Adipocyte (in vitro differentiated cells): ENCODE results near the gene NREP.

Experiments
- DNase-seq: peaks from one replicate; pipeline ENCODE4 v3.0.0-alpha.2; 2015; ENCODE audit warnings: low read depth
- H3K27me3 ChIP-seq: replicated peaks from 2 replicates; pipeline ENCODE4 v1.7.0; 2013; ENCODE audit warnings: mild to moderate bottlenecking, low read length, moderate library complexity; ENCODE audit not compliant: control insufficient read depth, insufficient read depth
- H3K36me3 ChIP-seq: 2 replicates; pipeline ENCODE4 v1.7.0; 2013; ENCODE audit warnings: low read length, mild to moderate bottlenecking, moderate library complexity; ENCODE audit not compliant: control insufficient read depth, insufficient read depth, severe bottlenecking
- H3K4me1 ChIP-seq: 2 replicates; pipeline ENCODE4 v1.7.0; 2013; ENCODE audit warnings: mild to moderate bottlenecking, low read length, moderate library complexity; ENCODE audit not compliant: control insufficient read depth, insufficient read depth
- H3K4me3 ChIP-seq: 2 replicates; pipeline ENCODE4 v1.7.0; 2013; ENCODE audit warnings: mild to moderate bottlenecking, low read length, moderate library complexity
- H3K9ac ChIP-seq: 2 replicates; pipeline ENCODE4 v1.7.0; 2013; ENCODE audit warnings: mild to moderate bottlenecking, low read length, moderate library complexity
- H3K9me3 ChIP-seq: 2 replicates; pipeline ENCODE4 v1.7.0; 2013; ENCODE audit warnings: mild to moderate bottlenecking, low read length, moderate library complexity; ENCODE audit not compliant: control insufficient read depth

The NREP gene, protein sequence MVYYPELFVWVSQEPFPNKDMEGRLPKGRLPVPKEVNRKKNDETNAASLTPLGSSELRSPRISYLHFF

DNA sequence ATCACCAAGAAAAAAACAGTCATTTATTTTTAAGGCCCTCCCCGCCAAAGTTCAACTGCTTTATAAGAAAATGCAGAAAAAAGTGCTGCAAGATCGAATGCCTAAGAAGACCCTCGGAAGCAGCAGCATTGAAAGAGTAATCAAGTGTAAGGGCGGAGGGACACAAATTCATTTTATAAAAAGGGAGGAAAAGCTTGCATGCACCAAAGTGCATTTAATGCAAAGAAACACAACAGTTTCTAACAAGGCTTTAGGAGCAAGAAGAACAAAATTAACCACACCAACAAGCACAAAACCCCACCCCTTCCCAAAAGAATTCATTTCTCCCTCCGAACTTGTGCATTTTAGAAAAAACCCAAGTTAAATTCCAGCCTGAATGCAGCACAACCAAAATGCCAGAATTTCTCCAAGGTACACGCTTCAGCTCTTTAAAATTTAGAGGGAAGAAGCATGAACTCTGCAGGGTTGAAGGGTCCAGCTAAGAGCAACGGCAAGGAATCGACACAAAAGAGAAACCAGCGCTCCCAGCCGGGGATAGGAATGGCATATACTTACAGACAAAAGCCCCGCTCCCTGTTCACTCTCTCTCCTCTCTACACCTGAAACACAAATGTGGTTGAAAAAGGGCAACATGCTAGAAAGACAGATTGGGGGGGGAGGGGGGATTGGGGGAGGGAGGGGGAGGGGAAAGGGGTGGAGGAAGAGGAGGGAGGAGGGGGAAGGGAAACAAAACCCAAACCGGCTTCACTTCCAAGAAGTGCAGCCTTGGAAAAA is at the start of gene NREP:
Gene NREP, minus strand, starts transcription at position 614 of the 774 bp plus-strand sequence. CDS start 1,422 bp downstream, outside the sequence.
- H3K9ac ChIP-seq = peak within 1 kb of the TSS; percentile 93
- H3K27me3 ChIP-seq = no peaks in the 10 kb centered on the region
- no peaks in the 10 kb centered on the region for H3K36me3 ChIP-seq
- peak within 1 kb of the TSS; percentile 95 for H3K4me3 ChIP-seq
- H3K9me3 ChIP-seq = no peaks in the 10 kb centered on the region
- DNase-seq = peak; percentile 77
- peaks cover 34% of the 10 kb centered on the region for H3K4me1 ChIP-seq

DNA sequence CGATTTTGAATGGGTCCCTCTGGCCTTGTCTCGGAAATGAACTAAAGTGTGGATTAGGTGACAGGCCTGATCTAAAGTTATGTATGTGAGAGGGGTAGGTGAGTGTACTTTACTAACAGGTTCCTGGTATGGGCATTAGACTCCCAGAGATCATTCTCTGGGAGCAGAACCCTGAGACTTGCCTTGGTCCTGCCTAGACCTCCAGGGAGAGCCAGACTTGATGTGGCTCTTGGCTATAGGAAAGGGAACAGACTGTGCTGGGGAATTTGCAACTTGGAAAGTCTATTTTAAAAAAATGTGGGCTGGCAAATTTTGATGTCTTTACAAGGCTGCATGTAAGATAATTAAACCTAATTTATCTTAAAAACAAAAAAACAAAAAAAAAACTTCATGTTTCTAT is 49.8 kb upstream of the NREP start:
- DNase-seq = no peak
- Histone ChIP-seq H3K4me1 (no peaks in the 10 kb centered on the region), H3K4me3 (no peak overlapping the region), H3K27me3 (no peaks in the 10 kb centered on the region), H3K9me3 (no peaks in the 10 kb centered on the region), H3K9ac (no peak overlapping the region), H3K36me3 (no peaks in the 10 kb centered on the region)

DNA sequence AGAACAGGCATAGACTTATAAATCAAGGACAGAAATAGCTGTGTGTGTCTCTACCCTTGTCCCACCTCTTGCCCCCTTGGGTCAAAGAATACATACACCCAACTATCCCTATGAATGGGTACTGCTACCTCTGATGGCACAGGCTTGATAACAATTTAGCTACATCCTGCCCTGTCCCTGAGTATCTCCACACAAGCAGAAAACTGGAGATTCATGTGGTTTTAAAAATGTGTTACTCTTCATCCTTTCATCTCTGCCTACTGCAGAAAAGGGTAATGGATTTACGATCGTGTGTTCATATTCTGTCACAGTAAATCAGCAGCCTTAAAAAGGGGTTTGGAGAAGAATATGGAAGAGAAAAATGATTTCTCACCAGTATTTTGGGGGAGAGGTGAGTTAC is 49.2 kb upstream of the NREP start:
- H3K9ac ChIP-seq = no peak overlapping the region
- no peaks in the 10 kb centered on the region for H3K9me3 ChIP-seq
- no peak overlapping the region for H3K4me3 ChIP-seq
- H3K27me3 ChIP-seq = no peaks in the 10 kb centered on the region
- H3K4me1 ChIP-seq = no peaks in the 10 kb centered on the region
- no peak for DNase-seq
- no peaks in the 10 kb centered on the region for H3K36me3 ChIP-seq

DNA sequence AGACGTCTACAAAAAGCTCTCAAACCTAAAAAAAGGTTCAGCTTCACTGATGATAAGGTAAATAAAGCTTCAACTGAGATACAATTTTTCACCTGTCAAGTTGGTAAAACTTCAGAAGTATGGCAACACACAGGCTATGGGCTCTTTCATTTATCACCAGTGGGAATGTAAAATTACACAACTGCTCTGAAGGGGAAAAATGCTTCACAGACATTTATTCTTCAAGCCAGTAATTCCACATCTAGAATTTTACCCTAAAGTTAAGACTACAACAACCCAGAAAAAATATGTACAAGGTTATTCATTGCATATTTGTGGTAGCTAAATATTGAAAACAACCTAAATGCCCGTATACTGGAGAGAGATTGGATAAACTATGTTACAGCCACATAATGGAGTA is 48.1 kb upstream of the NREP start:
- Histone ChIP-seq H3K27me3 (no peaks in the 10 kb centered on the region), H3K4me1 (no peaks in the 10 kb centered on the region), H3K36me3 (no peaks in the 10 kb centered on the region), H3K4me3 (no peak overlapping the region), H3K9me3 (no peaks in the 10 kb centered on the region), H3K9ac (no peak overlapping the region)
- peak; percentile 14 for DNase-seq

DNA sequence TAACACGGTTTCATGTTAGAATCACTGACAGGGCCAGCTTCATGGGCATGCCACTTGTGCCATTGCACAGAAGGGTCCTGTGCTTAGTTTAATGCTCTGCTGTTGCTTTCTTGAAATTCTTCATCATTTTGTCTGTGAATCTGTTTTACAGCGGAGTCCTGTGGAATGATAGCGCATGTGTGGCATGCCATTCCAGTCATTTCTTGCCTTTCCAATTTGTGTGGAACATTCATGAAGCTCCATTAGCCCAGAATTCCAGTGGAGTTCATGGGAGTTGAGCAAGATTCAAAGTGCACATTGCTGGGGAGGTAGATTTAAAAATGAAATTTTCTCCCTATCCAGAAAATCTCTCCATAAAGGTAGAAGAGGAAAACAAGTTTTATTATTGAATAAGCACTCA is 43.4 kb upstream of the NREP start:
- H3K9ac ChIP-seq = no peak overlapping the region
- H3K4me3 ChIP-seq = no peak overlapping the region
- H3K36me3 ChIP-seq = no peaks in the 10 kb centered on the region
- no peak for DNase-seq
- no peaks in the 10 kb centered on the region for H3K9me3 ChIP-seq
- no peaks in the 10 kb centered on the region for H3K27me3 ChIP-seq
- no peaks in the 10 kb centered on the region for H3K4me1 ChIP-seq

DNA sequence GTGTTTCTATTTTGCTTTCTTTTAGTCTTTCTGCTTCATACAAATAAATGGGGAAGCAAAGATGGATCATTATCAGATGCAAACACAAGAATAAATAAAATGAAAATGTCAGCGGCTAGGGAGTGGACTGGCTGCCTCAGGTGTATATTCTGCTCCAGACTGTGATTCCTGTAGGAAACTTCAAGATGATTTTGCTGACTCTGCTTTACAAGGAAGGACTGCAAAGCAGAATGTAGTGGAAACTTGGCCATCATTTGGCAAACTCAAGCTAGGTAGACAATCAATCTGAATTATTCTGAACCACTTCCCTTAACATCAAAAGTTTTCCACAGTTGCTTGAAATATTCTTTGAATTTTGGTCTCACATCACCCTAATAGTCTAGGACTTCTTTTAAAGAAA is 38.1 kb upstream of the NREP start:
- Histone ChIP-seq H3K4me1 (peaks cover 10% of the 10 kb centered on the region), H3K36me3 (no peaks in the 10 kb centered on the region), H3K27me3 (no peaks in the 10 kb centered on the region), H3K4me3 (no peak overlapping the region), H3K9ac (no peak overlapping the region), H3K9me3 (peaks cover 3% of the 10 kb centered on the region)
- DNase-seq = no peak

DNA sequence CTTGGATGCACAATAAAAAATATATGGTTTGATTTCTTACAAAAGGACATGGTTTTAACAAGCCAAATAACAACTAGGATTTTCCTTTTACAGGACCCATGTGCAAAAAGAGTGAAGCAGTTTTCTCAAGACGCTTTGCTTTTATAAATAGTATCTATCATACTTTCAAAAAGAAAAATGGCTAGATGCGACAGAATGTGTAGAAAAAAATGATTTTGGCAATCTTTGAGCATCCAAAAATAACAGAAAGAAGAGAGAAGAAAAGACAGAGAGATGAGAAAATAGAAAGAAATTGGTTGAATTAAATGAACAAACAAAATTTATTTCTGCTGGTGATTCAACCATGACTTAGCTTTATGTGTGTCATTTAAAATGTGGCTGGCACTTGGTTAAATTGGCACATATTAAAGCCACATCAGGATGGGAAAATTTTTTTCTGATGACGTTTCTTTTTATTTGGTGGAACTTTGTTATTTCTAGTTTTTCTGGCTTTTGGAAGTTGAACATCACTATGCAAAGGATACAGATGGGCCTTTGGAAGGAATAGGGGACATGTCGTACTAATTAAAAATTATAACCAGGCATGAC is 35.6 kb upstream of the NREP start:
- Histone ChIP-seq H3K9ac (no peak overlapping the region), H3K27me3 (no peaks in the 10 kb centered on the region), H3K4me3 (no peak overlapping the region), H3K4me1 (peaks cover 10% of the 10 kb centered on the region), H3K36me3 (no peaks in the 10 kb centered on the region), H3K9me3 (peaks cover 3% of the 10 kb centered on the region)
- DNase-seq = no peak

DNA sequence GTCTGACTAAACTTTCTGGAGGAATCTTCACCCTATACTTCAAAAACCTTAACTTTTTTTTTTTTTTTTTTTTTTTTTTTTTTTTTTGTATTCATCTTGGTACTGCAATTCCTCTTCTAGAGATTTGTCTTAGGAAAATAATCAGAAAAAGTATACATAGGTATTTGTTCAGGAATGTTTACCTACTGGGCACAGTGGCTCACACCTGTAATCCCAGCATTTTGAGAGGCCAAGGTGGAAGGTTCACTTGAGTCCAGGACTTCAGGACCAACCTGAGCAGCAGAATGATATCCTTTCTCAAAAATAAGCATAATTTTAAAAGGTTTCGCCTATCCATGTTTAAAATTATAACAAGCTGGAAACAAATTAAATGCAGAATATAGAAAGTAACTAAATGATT is 33.3 kb upstream of the NREP start:
- peaks cover 3% of the 10 kb centered on the region for H3K9me3 ChIP-seq
- H3K27me3 ChIP-seq = no peaks in the 10 kb centered on the region
- H3K9ac ChIP-seq = no peak overlapping the region
- H3K4me1 ChIP-seq = peaks cover 10% of the 10 kb centered on the region
- DNase-seq = no peak
- no peak overlapping the region for H3K4me3 ChIP-seq
- no peaks in the 10 kb centered on the region for H3K36me3 ChIP-seq

DNA sequence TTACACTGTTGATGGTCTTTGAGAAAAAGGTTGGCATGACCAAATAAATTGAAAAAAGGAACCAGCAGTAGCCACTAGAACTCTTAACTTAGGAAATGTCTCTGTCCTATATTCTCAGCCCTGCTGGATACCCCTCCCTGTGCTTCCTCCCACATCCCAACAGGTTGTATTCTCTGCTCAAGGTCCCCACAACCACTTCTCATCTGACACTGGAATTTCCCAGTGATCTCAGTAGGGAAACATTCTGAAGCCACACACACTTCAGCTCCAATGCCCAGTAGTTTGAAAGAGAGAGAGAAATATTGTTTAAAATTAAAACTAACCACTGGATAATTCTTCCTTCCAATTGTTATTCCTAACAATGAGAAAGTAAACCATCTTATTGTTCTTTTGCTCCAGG is 30.0 kb upstream of the NREP start:
- DNase-seq = no peak
- Histone ChIP-seq H3K4me3 (no peak overlapping the region), H3K4me1 (peaks cover 3% of the 10 kb centered on the region)

DNA sequence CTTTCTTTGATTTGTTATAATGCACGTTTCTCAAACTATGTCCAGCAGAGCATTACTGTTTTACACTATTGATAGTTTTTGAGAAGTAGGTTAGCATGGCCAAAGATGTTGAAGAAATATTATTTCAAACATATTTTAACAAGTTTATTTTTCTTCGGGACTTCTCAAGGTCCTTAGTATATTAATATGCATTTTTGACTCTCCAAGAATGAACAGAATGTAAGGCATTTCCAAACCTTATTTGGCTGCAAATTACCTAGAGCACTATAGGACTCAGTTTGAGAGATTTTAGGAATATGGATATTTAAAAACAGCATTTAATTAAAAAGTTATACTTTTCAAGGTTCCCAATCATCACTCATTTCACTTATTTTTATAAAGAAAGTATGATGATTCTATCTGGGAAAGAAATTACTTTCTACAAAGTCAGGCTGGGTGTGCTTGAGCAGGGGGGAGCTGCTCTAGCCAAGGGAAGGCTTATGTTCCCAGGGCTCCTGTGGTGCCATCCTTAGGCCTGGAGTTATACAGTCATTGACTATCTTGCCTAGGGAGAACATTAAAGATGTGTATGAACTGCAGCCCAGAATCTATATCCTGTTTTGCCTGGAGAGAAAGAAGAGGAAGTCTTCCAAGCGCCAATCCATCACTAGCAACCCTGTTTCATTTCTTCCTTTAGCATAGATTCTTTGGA is 27.6 kb upstream of the NREP start:
- Histone ChIP-seq H3K4me3 (no peak overlapping the region), H3K36me3 (no peaks in the 10 kb centered on the region), H3K4me1 (peaks cover 9% of the 10 kb centered on the region), H3K27me3 (no peaks in the 10 kb centered on the region), H3K9ac (no peak overlapping the region), H3K9me3 (no peaks in the 10 kb centered on the region)
- peak; percentile 16 for DNase-seq

More for the DNA sequence above, 30.0 kb upstream of the NREP start:
- Histone ChIP-seq H3K36me3 (no peaks in the 10 kb centered on the region), H3K9ac (no peak overlapping the region), H3K27me3 (no peaks in the 10 kb centered on the region), H3K9me3 (no peaks in the 10 kb centered on the region)

DNA sequence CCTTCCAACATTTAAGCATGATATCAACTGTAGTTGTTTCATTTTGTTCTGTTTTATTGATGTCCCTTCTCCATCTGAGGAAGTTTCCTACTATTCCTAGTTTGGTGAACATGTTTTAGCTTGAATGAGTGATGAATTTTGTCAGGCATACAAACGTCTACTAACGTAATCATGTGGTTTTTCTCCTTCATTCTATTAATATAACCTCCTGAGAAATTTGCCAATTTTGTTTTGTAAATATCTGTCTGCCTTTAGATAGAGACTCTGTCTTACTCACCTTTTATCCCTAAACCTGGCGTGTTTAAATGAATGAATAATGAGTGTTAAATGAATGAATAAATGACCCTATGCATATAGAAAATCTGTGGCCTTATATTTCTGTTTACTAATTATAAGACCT is 26.5 kb upstream of the NREP start:
- H3K27me3 ChIP-seq = no peaks in the 10 kb centered on the region
- peaks cover 9% of the 10 kb centered on the region for H3K4me1 ChIP-seq
- H3K4me3 ChIP-seq = no peak overlapping the region
- H3K36me3 ChIP-seq = no peaks in the 10 kb centered on the region
- no peaks in the 10 kb centered on the region for H3K9me3 ChIP-seq
- no peak overlapping the region for H3K9ac ChIP-seq
- DNase-seq = no peak
